Chondrocyte (in vitro differentiated cells): ENCODE data around the gene TOR1AIP2. TPM values are rescaled to one million over a fixed set of nuclear protein-coding genes. Genes with fewer than 3 reads are reported as not detected.
"Not testable (repeated sequence)": the region's sequence is repeated elsewhere in the genome, so short reads cannot be mapped to it uniquely, and the experiment has no call there.

Experiments
- DNase-seq: peaks from one replicate; pipeline ENCODE4 v3.0.0; 2021; ENCODE audit warnings: mixed read lengths, low spot score
- H3K27ac Mint-ChIP-seq: one replicate; pipeline ENCODE4 v1.8.0; 2021; ENCODE audit warnings: mild to moderate bottlenecking, moderate library complexity, mixed read lengths; ENCODE audit not compliant: unreplicated experiment
- H3K27me3 Mint-ChIP-seq: 2 replicates; pipeline ENCODE4 v1.8.0; 2021; ENCODE audit warnings: low read depth, mixed read lengths
- H3K36me3 Mint-ChIP-seq: 2 replicates; pipeline ENCODE4 v1.8.0; 2021; ENCODE audit warnings: low read depth, mixed read lengths
- H3K4me1 Mint-ChIP-seq: 2 replicates; pipeline ENCODE4 v1.8.0; 2021; ENCODE audit warnings: low read depth, mild to moderate bottlenecking, mixed read lengths
- H3K4me3 Mint-ChIP-seq: one replicate; pipeline ENCODE4 v1.8.0; 2021; ENCODE audit warnings: mild to moderate bottlenecking, moderate library complexity, mixed read lengths; ENCODE audit not compliant: unreplicated experiment
- H3K9me3 Mint-ChIP-seq: 2 replicates; pipeline ENCODE4 v1.8.0; 2021; ENCODE audit warnings: low read depth, mixed read lengths
- CTCF ChIP-seq: fragments of 200-600 bp; sonication (generic); IDR thresholded peaks from 2 replicates; pipeline ENCODE4 v1.5.0; 2021; ENCODE audit warnings: antibody characterized with exemption, mild to moderate bottlenecking, moderate library complexity
- total RNA-seq: library from RNA; stranded (reverse); gene quantifications from 3 replicates; pipeline ENCODE4 v1.2.1, GENCODE V29; 2021

TOR1AIP2 gene
- total RNA-seq, 1 donor from 2014 or later: 85.8 TPM

- Mint-ChIP-seq H3K4me3 (no peak overlapping the region), H3K27ac (no peak overlapping the region), H3K4me1 (peaks cover 4% of the 10 kb centered on the region), H3K36me3 (no peaks in the 10 kb centered on the region), H3K27me3 (peaks cover 26% of the 10 kb centered on the region), H3K9me3 (no peaks in the 10 kb centered on the region)
- DNase-seq: peak; percentile 63
- TF ChIP-seq CTCF: no peak
Observed at GRCh38 chr1:179805291-179806195, 72.1 kb downstream of the TOR1AIP2 start.

- not testable (repeated sequence) for H3K4me3 Mint-ChIP-seq, H3K27ac Mint-ChIP-seq, DNase-seq, H3K9me3 Mint-ChIP-seq, H3K4me1 Mint-ChIP-seq, H3K36me3 Mint-ChIP-seq
- peaks cover 20% of the 10 kb centered on the region for H3K27me3 Mint-ChIP-seq
Observed at GRCh38 chr1:179804417-179804816, 73.2 kb downstream of the TOR1AIP2 start.

- H3K4me1 Mint-ChIP-seq: no peaks in the 10 kb centered on the region
- peaks cover 23% of the 10 kb centered on the region for H3K27me3 Mint-ChIP-seq
Observed at GRCh38 chr1:179803918-179804317, 73.7 kb downstream of the TOR1AIP2 start.

GRCh38 chr1:179803104-179803503, 74.5 kb downstream of the TOR1AIP2 start:
- Mint-ChIP-seq H3K36me3 (no peaks in the 10 kb centered on the region), H3K4me1 (no peaks in the 10 kb centered on the region), H3K27me3 (peaks cover 27% of the 10 kb centered on the region), H3K27ac (no peak overlapping the region), H3K4me3 (no peak overlapping the region), H3K9me3 (no peaks in the 10 kb centered on the region)
- no peak for TF ChIP-seq CTCF
- DNase-seq: peak; percentile 35

More at GRCh38 chr1:179803918-179804317, 73.7 kb downstream of the TOR1AIP2 start:
- DNase-seq: no peak
- H3K4me3 Mint-ChIP-seq: no peak overlapping the region
- H3K36me3 Mint-ChIP-seq: no peaks in the 10 kb centered on the region
- no peak for TF ChIP-seq CTCF
- no peaks in the 10 kb centered on the region for H3K9me3 Mint-ChIP-seq
- no peak overlapping the region for H3K27ac Mint-ChIP-seq

- DNase-seq: peak; percentile 56
- peaks cover 35% of the 10 kb centered on the region for H3K27me3 Mint-ChIP-seq
- TF ChIP-seq CTCF: no peak
- no peak overlapping the region for H3K4me3 Mint-ChIP-seq
- no peaks in the 10 kb centered on the region for H3K9me3 Mint-ChIP-seq
- H3K36me3 Mint-ChIP-seq: no peaks in the 10 kb centered on the region
- H3K27ac Mint-ChIP-seq: no peak overlapping the region
- H3K4me1 Mint-ChIP-seq: no peaks in the 10 kb centered on the region
Observed at GRCh38 chr1:179800481-179800880, 77.1 kb downstream of the TOR1AIP2 start.
